Neuronal stem cell (in vitro differentiated cells): Measurements from ENCODE around the gene CNOT11.

Source experiments
- DNase-seq: peaks from one replicate; pipeline ENCODE4 v3.0.0-alpha.2; 2013; ENCODE audit warnings: low spot score
- H2AFZ ChIP-seq: one replicate; pipeline ENCODE4 v1.6.1; 2013; ENCODE audit warnings: mild to moderate bottlenecking, low read length, inconsistent platforms
- H2AK5ac ChIP-seq: 2 replicates; pipeline ENCODE4 v1.6.1; 2013; ENCODE audit warnings: low read depth, mild to moderate bottlenecking, inconsistent platforms, low read length, moderate library complexity, mixed read lengths
- H2BK120ac ChIP-seq: 2 replicates; pipeline ENCODE4 v1.6.1; 2013; ENCODE audit warnings: low read depth, mild to moderate bottlenecking, inconsistent platforms, low read length, moderate library complexity, mixed read lengths
- H2BK12ac ChIP-seq: one replicate; pipeline ENCODE4 v1.6.1; 2013; ENCODE audit warnings: low read length, inconsistent platforms
- H2BK15ac ChIP-seq: 2 replicates; pipeline ENCODE4 v1.6.1; 2013; ENCODE audit warnings: mild to moderate bottlenecking, low read length, inconsistent platforms, mixed read lengths
- H2BK5ac ChIP-seq: one replicate; pipeline ENCODE4 v1.6.1; 2013; ENCODE audit warnings: inconsistent platforms, mild to moderate bottlenecking, low read length, moderate library complexity
- H3K14ac ChIP-seq: one replicate; pipeline ENCODE4 v1.6.1; 2013; ENCODE audit warnings: low read length, inconsistent platforms
- H3K18ac ChIP-seq: 2 replicates; pipeline ENCODE4 v1.6.1; 2013; ENCODE audit warnings: low read length, inconsistent platforms
- H3K23ac ChIP-seq: 2 replicates; pipeline ENCODE4 v1.6.1; 2013; ENCODE audit warnings: low read depth, mild to moderate bottlenecking, mixed read lengths, low read length, inconsistent platforms; ENCODE audit not compliant: poor library complexity
- H3K27ac ChIP-seq: replicated peaks from 3 replicates; pipeline ENCODE4 v1.5.1; 2013; ENCODE audit warnings: low read length, inconsistent platforms
- H3K27me3 ChIP-seq, 3 experiments: 2 replicates each; pipeline ENCODE4 v1.6.1; 2013; ENCODE audit warnings: low read length in 3 of 3, mild to moderate bottlenecking in 2 of 3, inconsistent platforms in 1 of 3, low read depth in 1 of 3, mixed read lengths in 1 of 3, moderate library complexity in 1 of 3; ENCODE audit not compliant: control insufficient read depth in 3 of 3, insufficient read depth in 3 of 3
- H3K36me3 ChIP-seq, 2 donors: replicated peaks in 1 of 2; 2 replicates each; pipeline ENCODE4 v1.6.1; 2013; ENCODE audit warnings: low read length in 2 of 2; ENCODE audit not compliant: control insufficient read depth in 2 of 2, insufficient read depth in 2 of 2
- H3K4ac ChIP-seq: 2 replicates; pipeline ENCODE4 v1.6.1; 2013; ENCODE audit warnings: inconsistent platforms, mild to moderate bottlenecking, low read length, moderate library complexity
- H3K4me1 ChIP-seq, 2 donors: 1 replicate in 1 of 2; 2 replicates in 1 of 2; pipeline ENCODE4 v1.6.1; 2013; ENCODE audit warnings: low read length in 2 of 2, low read depth in 1 of 2; ENCODE audit not compliant: control insufficient read depth in 2 of 2, insufficient read depth in 1 of 2
- H3K4me2 ChIP-seq: one replicate; pipeline ENCODE4 v1.6.1; 2013; ENCODE audit warnings: mild to moderate bottlenecking, low read length, inconsistent platforms; ENCODE audit not compliant: insufficient read depth, poor library complexity, severe bottlenecking
- H3K4me3 ChIP-seq, 2 donors: 2 replicates each; pipeline ENCODE4 v1.5.1; 2013; ENCODE audit warnings: low read length in 2 of 2, mild to moderate bottlenecking in 2 of 2, inconsistent platforms in 1 of 2, moderate library complexity in 1 of 2
- H3K79me1 ChIP-seq: one replicate; pipeline ENCODE4 v1.6.1; 2013; ENCODE audit warnings: low read depth, mild to moderate bottlenecking, inconsistent platforms, low read length, moderate library complexity
- H3K9ac ChIP-seq: one replicate; pipeline ENCODE4 v1.6.1; 2013; ENCODE audit warnings: mild to moderate bottlenecking, low read depth, low read length, inconsistent platforms; ENCODE audit not compliant: poor library complexity
- H3K9me3 ChIP-seq, 2 donors: replicated peaks in 1 of 2; 2 replicates each; pipeline versions ENCODE3 to v1.6.1; 2013; ENCODE audit warnings: low read length in 2 of 2, mild to moderate bottlenecking in 2 of 2, inconsistent platforms in 1 of 2, low read depth in 1 of 2, mixed read lengths in 1 of 2, moderate library complexity in 1 of 2; ENCODE audit not compliant: control insufficient read depth in 2 of 2, insufficient read depth in 1 of 2
- H4K8ac ChIP-seq: one replicate; pipeline ENCODE4 v1.6.1; 2013; ENCODE audit warnings: low read depth, mild to moderate bottlenecking, inconsistent platforms, low read length, moderate library complexity
- H4K91ac ChIP-seq: one replicate; pipeline ENCODE4 v1.6.1; 2013; ENCODE audit warnings: low read length, low read depth, mild to moderate bottlenecking, inconsistent platforms; ENCODE audit not compliant: poor library complexity
- WGBS, 2 donors: extraction: QIAGEN DNeasy Blood & Tissue Kit; methylation state at CpG; one replicate each; pipeline ENCODE4 v1.1.7; 2013; ENCODE audit warnings: missing lambda C conversion rate in 2 of 2, mixed read lengths in 1 of 2; ENCODE audit not compliant: insufficient read length in 2 of 2, insufficient replicate concordance in 1 of 2; ENCODE audit errors: extremely low coverage in 2 of 2; 5-methylcytosine and 5-hydroxymethylcytosine counted together

Gene CNOT11

DNA sequence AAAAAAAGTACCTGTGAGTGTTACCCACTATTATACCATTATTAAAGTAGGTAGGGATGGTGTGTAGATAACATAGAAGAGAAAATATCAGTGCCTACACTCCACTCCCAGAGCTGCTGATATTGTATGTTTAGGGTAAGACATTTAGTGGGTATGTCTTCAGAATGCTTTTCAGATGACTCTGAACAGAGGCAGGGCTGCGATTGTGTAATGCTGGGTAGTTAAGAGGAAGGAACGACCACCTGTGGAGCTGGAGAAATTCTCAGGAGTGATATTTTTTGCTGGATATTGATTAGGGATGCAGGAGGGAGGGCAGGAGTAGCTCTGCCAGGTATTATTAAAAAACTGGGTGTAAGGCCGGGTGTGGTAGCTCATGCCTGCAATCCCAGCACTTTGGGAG is 2.8 kb downstream of the CNOT11 start:
- peaks cover 6% of the 10 kb centered on the region for H3K79me1 ChIP-seq
- H2BK12ac ChIP-seq = no peak overlapping the region
- H3K9ac ChIP-seq = no peak overlapping the region
- peaks cover 0 to 8% of the 10 kb centered on the region in 2 donors for H3K9me3 ChIP-seq
- H3K27ac ChIP-seq = no peak overlapping the region
- no peak overlapping the region for H2BK15ac ChIP-seq
- H3K4ac ChIP-seq = no peak overlapping the region
- H4K91ac ChIP-seq = no peak overlapping the region
- no peak for DNase-seq
- H3K4me3 ChIP-seq = no peak overlapping the region
- H2BK120ac ChIP-seq = no peak overlapping the region
- no peak overlapping the region for H3K18ac ChIP-seq
- no CpG with 5 or more reads among the region's 3 CpGs for WGBS, 2 donors
- H3K14ac ChIP-seq = no peak overlapping the region
- H2AK5ac ChIP-seq = no peak overlapping the region
- no peaks in the 10 kb centered on the region for H3K27me3 ChIP-seq
- H3K4me1 ChIP-seq = peaks cover 9 to 10% of the 10 kb centered on the region in 2 donors
- H3K36me3 ChIP-seq = peaks cover 1 to 43% of the 10 kb centered on the region in 2 donors
- H3K4me2 ChIP-seq = no peak overlapping the region
- H4K8ac ChIP-seq = no peak overlapping the region
- no peak overlapping the region for H2BK5ac ChIP-seq
- no peak overlapping the region for H3K23ac ChIP-seq
- H2AFZ ChIP-seq = no peak overlapping the region

- no peak overlapping the region for H3K14ac ChIP-seq
- H3K4me2 ChIP-seq = no peak overlapping the region
- H3K4me1 ChIP-seq = peaks cover 9 to 10% of the 10 kb centered on the region in 2 donors
- no peak overlapping the region for H3K4me3 ChIP-seq
- no peak overlapping the region for H3K23ac ChIP-seq
- H3K18ac ChIP-seq = no peak overlapping the region
- no peak overlapping the region for H2BK120ac ChIP-seq
- no peak overlapping the region for H2BK12ac ChIP-seq
- H3K4ac ChIP-seq = no peak overlapping the region
- no peak overlapping the region for H4K8ac ChIP-seq
- H2BK5ac ChIP-seq = no peak overlapping the region
- no peak overlapping the region for H4K91ac ChIP-seq
- no peak overlapping the region for H2AK5ac ChIP-seq
- H3K9me3 ChIP-seq = peaks cover 2 to 8% of the 10 kb centered on the region in 2 donors
- H3K36me3 ChIP-seq = peaks cover 4 to 51% of the 10 kb centered on the region in 2 donors
- no peak overlapping the region for H3K9ac ChIP-seq
- no peak overlapping the region for H3K27ac ChIP-seq
- no CpG with 5 or more reads among the region's 2 CpGs for WGBS, 2 donors
- no peak overlapping the region for H2BK15ac ChIP-seq
- H3K79me1 ChIP-seq = peaks cover 6% of the 10 kb centered on the region
- H3K27me3 ChIP-seq = no peaks in the 10 kb centered on the region
- no peak overlapping the region for H2AFZ ChIP-seq
- no peak for DNase-seq
These were observed 3.6 kb downstream of the CNOT11 start for GRCh38 chr2:101256316-101256715.

DNA sequence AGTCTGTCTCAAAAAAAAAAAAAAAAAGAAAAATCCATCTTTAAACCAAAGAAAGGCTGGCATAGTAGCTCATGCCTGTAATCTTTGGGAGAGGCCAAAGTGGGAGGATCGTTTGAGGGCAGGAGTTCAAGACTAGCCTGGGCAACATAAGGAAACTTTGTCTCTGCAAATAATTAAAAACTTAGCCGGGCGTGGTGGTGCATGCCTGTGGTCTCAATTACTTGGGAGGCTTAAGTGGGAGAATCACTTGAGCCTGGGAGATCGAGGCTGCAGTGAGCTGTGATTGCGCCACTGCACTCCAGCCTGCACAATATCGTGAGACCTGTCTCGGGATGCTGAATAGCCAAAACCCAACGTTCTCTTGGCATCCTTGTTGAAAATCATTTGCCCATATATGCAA is 6.1 kb downstream of the CNOT11 start:
- Histone ChIP-seq H3K27me3 (no peaks in the 10 kb centered on the region), H2BK5ac (no peak overlapping the region), H2BK12ac (no peak overlapping the region), H3K36me3 (peaks cover 6 to 72% of the 10 kb centered on the region in 2 donors), H3K4me1 (peaks cover 4 to 7% of the 10 kb centered on the region in 2 donors), H4K91ac (no peak overlapping the region), H3K14ac (no peak overlapping the region), H3K4ac (no peak overlapping the region), H3K4me2 (no peak overlapping the region), H3K9ac (no peak overlapping the region), H2AK5ac (no peak overlapping the region), H3K79me1 (peaks cover 4% of the 10 kb centered on the region), H4K8ac (no peak overlapping the region), H2AFZ (no peak overlapping the region), H2BK15ac (no peak overlapping the region), H3K18ac (no peak overlapping the region), H3K27ac (no peak overlapping the region), H3K9me3 (peaks cover 2 to 8% of the 10 kb centered on the region in 2 donors), H2BK120ac (no peak overlapping the region), H3K4me3 (no peak overlapping the region), H3K23ac (no peak overlapping the region)
- no CpG with 5 or more reads among the region's 8 CpGs for WGBS, 2 donors
- DNase-seq = no peak

DNA sequence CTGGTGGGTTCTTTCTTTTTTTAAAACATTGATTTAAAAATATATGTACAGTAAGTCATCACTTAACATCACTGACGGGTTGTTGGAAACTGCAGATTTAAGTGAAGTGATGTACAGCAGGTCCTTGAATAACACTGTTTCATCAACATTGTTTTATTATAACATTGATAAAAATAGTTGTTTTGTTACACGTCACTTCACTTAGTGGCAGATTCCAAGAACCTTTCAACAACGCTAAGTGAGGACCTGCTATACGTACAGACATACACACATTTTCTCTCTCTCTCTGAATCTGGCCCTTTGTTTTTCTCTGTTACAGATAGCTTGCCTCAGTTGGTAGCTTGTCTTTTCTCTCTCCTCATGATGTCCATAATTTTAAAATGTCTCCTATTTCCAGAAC is 9.5 kb downstream of the CNOT11 start:
- no peak overlapping the region for H2BK120ac ChIP-seq
- H4K8ac ChIP-seq = no peak overlapping the region
- H3K36me3 ChIP-seq = peaks cover 15 to 94% of the 10 kb centered on the region in 2 donors
- DNase-seq = no peak
- no peak overlapping the region for H2BK12ac ChIP-seq
- WGBS, 2 donors = no CpG with 5 or more reads among the region's 4 CpGs
- H3K79me1 ChIP-seq = peaks cover 4% of the 10 kb centered on the region
- H2AFZ ChIP-seq = no peak overlapping the region
- H3K4ac ChIP-seq = no peak overlapping the region
- no peak overlapping the region for H3K9ac ChIP-seq
- H2AK5ac ChIP-seq = no peak overlapping the region
- H2BK15ac ChIP-seq = no peak overlapping the region
- H3K23ac ChIP-seq = no peak overlapping the region
- peaks cover 2 to 8% of the 10 kb centered on the region in 2 donors for H3K9me3 ChIP-seq
- H3K4me1 ChIP-seq = no peaks in the 10 kb centered on the region
- H4K91ac ChIP-seq = no peak overlapping the region
- no peak overlapping the region for H3K18ac ChIP-seq
- H3K27me3 ChIP-seq = no peaks in the 10 kb centered on the region
- H3K14ac ChIP-seq = no peak overlapping the region
- H3K4me3 ChIP-seq = no peak overlapping the region
- H2BK5ac ChIP-seq = no peak overlapping the region
- H3K4me2 ChIP-seq = no peak overlapping the region
- H3K27ac ChIP-seq = no peak overlapping the region
